Measurements from ENCODE around the gene HOXC5.

DNA sequence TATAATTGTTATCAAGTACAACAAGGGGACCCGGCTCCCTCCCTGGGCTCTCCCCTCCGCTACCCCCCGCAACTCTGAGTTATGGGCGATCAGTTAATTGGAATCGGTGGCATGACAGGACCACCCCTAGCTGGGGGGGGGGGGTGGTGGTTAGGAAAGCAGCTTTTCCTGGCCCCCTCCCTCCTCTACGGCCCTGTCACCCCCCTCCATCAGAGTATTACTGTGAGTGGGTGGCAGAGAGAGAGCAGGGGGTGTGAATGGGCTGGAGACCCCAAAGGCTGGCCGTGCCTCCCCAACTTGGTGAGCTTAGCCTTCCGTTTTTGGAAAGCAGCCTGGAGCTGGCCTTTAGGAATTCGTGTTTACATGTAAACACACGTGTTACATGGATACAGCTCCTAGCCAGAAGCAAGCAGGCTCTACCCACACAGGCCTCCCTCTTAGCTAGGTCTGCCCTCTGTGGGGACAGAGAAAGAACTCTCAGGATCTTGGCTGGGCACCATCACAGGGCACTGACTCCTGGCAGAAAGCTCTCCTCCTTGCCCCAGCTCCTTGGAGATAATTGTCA, 19.7 kb downstream of the HOXC5 start:
- TF ChIP-seq, protein P1, sequence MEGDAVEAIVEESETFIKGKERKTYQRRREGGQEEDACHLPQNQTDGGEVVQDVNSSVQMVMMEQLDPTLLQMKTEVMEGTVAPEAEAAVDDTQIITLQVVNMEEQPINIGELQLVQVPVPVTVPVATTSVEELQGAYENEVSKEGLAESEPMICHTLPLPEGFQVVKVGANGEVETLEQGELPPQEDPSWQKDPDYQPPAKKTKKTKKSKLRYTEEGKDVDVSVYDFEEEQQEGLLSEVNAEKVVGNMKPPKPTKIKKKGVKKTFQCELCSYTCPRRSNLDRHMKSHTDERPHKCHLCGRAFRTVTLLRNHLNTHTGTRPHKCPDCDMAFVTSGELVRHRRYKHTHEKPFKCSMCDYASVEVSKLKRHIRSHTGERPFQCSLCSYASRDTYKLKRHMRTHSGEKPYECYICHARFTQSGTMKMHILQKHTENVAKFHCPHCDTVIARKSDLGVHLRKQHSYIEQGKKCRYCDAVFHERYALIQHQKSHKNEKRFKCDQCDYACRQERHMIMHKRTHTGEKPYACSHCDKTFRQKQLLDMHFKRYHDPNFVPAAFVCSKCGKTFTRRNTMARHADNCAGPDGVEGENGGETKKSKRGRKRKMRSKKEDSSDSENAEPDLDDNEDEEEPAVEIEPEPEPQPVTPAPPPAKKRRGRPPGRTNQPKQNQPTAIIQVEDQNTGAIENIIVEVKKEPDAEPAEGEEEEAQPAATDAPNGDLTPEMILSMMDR (IDR thresholded peaks at IDR 0.05; ENCODE audit: insufficient read depth, low read depth, low read length), result no peak
- no peak for TF ChIP-seq EZH2 (IDR thresholded peaks at IDR 0.05; ENCODE audit: insufficient read depth, low read length)
